ENCODE results near the gene HPCAL4.

HPCAL4 gene

GRCh38 chr1:39679821-39680220 lies 11.4 kb downstream of the HPCAL4 start:
- H3K4me3 ChIP-seq (ENCODE audit: low read depth, low read length), result no peak overlapping the region
- TF ChIP-seq CTCF (IDR thresholded peaks at IDR 0.05; ENCODE audit: insufficient read depth, low read length, missing control alignments), result no peak
- CTCF ChIA-PET, result interaction anchor here (0.6 to 18.6 kb wide), 4 partner anchors 9 to 586 kb away, joined by 3 to 362 read pairs (median 8); no protein-coding TSS in a partner anchor
- POLR2A ChIA-PET, result no interaction called here
- no peak for DNase-seq (ENCODE audit: low read depth, low spot score)

GRCh38 chr1:39678889-39679288 lies 12.3 kb downstream of the HPCAL4 start:
- ChIA-PET CTCF (interaction anchor here (0.6 to 18.6 kb wide), 3 partner anchors 9 to 353 kb away, joined by 3 to 362 read pairs (median 11); no protein-coding TSS in a partner anchor), POLR2A (no interaction called here)
- TF ChIP-seq CTCF (IDR thresholded peaks at IDR 0.05; ENCODE audit: insufficient read depth, low read length, missing control alignments), result no peak
- no peak for DNase-seq (ENCODE audit: low read depth, low spot score)
- no peak overlapping the region for H3K4me3 ChIP-seq (ENCODE audit: low read depth, low read length)

- no peak for TF ChIP-seq CTCF (IDR thresholded peaks at IDR 0.05; ENCODE audit: insufficient read depth, low read length, missing control alignments)
- no peak overlapping the region for H3K4me3 ChIP-seq (ENCODE audit: low read depth, low read length)
- no peak for DNase-seq (ENCODE audit: low read depth, low spot score)
- ChIA-PET CTCF (interaction anchor here (1.7 to 18.6 kb wide), 3 partner anchors 20 to 72 kb away, joined by 4 to 362 read pairs (median 7); no protein-coding TSS in a partner anchor), POLR2A (no interaction called here)
Observed at GRCh38 chr1:39677645-39678044, 13.6 kb downstream of the HPCAL4 start.

- no peak overlapping the region for H3K4me3 ChIP-seq (ENCODE audit: low read depth, low read length)
- TF ChIP-seq CTCF (IDR thresholded peaks at IDR 0.05; ENCODE audit: insufficient read depth, low read length, missing control alignments), result no peak
- DNase-seq (ENCODE audit: low read depth, low spot score), result no peak
- POLR2A ChIA-PET, result no interaction called here
- CTCF ChIA-PET, result interaction anchor here (1.7 to 18.6 kb wide), 3 partner anchors 20 to 71 kb away, joined by 4 to 362 read pairs (median 7); no protein-coding TSS in a partner anchor
Observed at GRCh38 chr1:39676948-39677548, 14.2 kb downstream of the HPCAL4 start.

GRCh38 chr1:39675220-39675619 lies 16.0 kb downstream of the HPCAL4 start:
- POLR2A ChIA-PET, result no interaction called here
- DNase-seq (ENCODE audit: low read depth, low spot score), result no peak
- TF ChIP-seq CTCF (IDR thresholded peaks at IDR 0.05; ENCODE audit: insufficient read depth, low read length, missing control alignments), result no peak
- CTCF ChIA-PET, result interaction anchor here (1.2 to 18.6 kb wide), 4 partner anchors 18 to 101 kb away, joined by 4 to 362 read pairs (median 20); partner anchors contain the start of gene HPCAL4
- no peak overlapping the region for H3K4me3 ChIP-seq (ENCODE audit: low read depth, low read length)

- ChIA-PET CTCF (interaction anchor here (0.8 to 18.6 kb wide), 18 partner anchors 9 to 79 kb away, joined by 3 to 362 read pairs (median 5); partner anchors contain the start of gene HPCAL4), POLR2A (no interaction called here)
- no peak for DNase-seq (ENCODE audit: low read depth, low spot score)
- TF ChIP-seq CTCF (IDR thresholded peaks at IDR 0.05; ENCODE audit: insufficient read depth, low read length, missing control alignments), result no peak
- H3K4me3 ChIP-seq (ENCODE audit: low read depth, low read length), result no peak overlapping the region
Observed at GRCh38 chr1:39673215-39673614, 18.0 kb downstream of the HPCAL4 start.
